UCSD-AML1 (cell line): ENCODE results near the gene LHX2.

Experiments used
- DNase-seq: peaks from one replicate; lab custom pipeline; 2025; ENCODE audit not compliant: unreplicated experiment; lab: John Stamatoyannopoulos, UW

LHX2 gene

DNA sequence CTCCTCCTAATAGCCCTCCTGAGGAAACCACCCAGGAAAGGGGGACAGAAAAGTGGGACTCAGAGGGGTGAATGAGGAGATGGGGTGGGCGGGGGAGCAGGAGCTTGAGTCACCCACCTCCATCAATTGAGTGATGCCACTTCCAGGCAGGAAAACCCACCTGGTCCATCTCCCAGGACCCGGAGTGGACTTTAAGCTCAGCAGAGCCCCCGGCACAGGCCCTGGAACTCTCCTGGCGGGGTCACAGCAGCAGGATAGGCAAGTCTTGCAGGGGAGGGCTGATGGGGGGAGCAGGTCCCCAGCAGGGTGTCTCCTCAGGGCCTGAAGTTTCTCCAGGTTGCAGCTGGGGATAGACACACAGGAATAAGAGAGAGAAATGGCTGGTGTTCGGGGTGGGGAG, 40.8 kb downstream of the LHX2 start:
- no peak for DNase-seq

DNA sequence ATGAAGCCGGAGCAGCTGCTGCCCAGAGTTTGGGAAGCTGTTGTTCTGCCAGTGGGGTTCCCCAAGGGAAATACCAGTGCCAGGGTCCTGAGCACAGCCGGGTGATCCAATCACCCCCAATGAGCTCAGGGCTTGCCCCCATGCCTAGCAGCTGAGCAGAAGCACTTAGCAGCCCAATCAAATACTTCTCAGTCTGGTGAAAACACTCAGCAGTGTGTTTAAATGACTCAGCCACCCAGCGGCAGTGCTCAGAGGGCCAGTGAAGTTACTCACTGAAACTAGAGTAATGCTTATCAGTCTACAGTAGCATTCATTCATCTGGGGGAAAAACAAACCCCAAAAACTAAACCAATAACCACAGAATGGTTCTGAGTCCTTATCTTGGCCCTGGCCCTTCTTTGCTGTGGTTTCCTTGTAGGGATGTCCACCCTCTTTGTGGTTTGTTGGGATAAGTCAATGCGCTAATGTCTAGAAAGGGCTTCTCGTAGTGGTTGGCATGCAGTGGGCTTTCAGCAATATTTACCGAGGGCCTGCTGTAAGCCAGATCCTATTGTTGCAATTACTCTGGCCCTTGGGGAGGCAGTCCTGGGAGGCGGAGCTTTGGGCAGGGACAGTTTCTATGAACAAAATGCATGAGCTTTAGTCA, 43.1 kb downstream of the LHX2 start:
- peak; percentile 53 for DNase-seq

DNA sequence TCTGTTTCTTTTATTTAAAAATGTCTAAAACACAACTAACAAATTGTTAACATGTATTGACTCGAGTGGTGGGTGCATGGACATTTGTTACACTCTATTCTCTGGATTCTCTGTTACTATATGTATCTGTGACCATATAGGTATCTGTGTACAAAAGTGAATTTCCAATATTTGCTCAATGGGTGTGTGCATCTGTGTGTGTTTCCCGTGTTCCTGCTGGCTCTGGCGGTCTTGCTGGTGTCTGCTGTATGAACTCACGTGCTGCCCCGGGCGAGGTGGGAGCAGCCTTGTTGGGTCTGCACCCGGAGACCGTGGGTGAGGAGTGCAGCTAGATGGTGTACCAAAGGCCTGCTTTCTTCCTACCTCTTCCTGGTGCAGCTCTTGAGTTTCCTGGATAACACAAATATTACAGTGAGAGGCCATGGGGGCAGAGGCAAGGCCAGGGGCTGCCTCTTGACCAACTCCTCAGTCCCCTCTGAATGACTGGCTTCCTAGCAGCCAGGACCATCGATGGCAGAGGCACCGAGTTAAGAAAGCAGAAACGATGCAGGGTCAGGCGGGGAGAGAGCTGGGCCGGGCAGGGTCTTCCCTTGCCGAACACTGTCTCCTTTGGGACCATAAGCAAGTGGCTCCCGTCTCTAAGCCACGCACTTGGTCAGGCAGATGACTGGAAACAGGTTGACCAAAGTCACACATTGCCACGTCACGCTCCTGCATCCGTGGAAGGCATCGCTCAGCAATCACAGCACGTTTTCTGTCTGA, 49.5 kb downstream of the LHX2 start:
- DNase-seq = no peak

DNA sequence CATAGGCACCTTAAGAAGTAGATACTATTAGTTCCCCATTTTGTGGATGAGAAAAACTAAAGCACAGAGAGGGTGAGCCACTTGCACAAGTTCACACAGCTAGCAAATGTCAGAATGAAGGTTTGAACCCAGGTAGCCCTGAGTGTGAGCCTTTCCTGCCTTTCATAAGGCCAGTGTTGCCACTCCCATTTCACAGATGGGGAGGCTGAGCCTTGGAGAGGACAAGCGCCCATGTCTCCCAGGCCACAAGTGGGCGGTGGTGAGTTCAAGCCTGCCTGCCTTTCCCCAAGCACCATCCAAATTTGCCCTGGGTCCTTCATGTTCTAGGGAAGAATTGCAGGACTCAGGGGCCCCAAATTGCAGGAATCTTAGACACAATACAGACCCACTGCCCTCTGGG, 50.6 kb downstream of the LHX2 start:
- no peak for DNase-seq

DNA sequence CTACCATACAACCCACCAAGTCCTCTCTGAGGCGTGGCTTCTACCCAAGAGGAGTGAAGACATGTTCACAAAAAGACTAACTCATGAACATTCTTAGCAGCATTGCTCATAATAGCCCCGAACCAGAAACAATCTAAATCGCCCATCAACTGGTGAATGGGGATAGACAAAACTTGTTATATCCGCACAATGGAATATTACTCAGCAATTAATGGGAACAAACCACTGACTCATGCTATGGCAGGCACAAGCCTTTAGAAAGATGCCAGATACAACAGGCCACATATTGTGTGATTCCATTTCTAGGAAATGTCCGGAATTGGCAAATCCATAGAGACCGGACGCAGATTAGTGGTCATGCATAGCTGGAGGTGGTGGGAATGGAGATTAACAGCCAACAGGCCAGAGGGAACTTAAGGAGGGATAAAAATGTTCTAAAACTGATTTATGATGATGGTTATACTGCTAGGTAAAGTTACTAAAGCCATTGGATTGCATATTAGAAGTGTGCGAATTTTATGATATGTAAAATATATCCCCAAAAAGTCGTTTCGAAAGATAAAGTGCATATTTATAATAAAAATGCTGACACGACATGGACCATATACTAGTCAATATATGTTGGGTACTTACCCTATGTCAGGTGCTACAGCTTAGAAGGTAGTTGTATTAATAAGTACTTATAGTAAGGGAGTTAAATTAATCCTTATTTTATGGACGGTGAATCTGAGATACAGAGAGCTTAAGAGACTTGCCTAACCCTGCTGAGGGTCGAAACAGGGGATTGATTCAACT, 55.4 kb downstream of the LHX2 start:
- DNase-seq = no peak

DNA sequence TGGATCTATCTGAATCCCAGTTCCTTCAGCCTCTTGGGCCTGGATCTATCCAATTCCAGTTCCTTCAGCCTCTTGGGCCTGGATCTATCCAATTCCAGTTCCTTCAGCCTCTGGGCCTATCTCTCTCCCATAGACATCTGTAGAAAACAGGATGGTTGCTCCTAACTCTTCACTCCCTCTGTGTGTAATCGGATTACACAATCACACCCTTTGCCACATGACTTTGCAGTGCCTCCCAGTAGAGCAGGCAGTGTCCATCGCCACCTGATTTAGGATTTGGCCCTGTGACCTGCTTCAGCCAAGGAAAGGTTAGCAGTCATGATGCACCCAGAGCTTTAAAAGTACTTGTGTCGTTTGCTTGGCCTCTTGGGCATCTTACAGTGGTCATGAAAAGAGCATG, 56.7 kb downstream of the LHX2 start:
- no peak for DNase-seq

DNA sequence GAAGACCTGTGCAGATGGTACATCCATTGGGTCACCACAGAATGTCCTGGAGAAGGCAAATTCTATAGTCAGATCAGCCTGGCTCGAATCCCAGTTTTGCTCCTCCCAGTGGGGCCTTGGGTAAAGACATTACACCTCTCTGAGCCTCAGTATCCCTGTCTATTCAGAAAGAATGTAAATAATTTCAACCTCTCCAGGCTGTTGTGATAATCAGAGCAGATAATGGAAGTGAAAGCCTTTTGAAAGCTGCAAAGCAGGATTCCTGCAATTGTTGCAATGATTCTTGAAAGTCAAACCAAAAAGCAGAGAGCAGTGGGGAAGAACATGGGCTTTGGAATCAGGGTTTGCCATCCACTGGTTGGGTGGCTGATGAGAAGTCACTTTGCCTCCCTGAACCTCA, 63.2 kb downstream of the LHX2 start:
- DNase-seq = no peak

DNA sequence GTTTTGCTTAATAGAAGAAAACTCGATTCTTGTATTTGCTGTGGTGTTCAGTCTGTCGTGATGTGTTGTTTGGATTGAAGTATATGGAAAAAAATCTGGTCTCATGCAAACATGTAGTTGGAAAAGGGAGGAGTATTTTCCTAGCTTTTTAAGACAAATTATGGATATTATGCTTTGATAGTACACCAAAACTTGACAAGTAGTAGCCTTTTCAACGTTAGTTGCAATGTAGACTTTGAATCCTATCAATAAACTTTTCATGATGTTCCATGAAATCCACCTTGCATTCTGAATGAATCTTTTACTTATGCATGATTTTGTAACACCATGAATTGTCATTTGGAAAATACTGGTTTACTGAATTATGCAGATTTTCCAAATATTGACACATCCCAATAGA, 64.2 kb downstream of the LHX2 start:
- no peak for DNase-seq

DNA sequence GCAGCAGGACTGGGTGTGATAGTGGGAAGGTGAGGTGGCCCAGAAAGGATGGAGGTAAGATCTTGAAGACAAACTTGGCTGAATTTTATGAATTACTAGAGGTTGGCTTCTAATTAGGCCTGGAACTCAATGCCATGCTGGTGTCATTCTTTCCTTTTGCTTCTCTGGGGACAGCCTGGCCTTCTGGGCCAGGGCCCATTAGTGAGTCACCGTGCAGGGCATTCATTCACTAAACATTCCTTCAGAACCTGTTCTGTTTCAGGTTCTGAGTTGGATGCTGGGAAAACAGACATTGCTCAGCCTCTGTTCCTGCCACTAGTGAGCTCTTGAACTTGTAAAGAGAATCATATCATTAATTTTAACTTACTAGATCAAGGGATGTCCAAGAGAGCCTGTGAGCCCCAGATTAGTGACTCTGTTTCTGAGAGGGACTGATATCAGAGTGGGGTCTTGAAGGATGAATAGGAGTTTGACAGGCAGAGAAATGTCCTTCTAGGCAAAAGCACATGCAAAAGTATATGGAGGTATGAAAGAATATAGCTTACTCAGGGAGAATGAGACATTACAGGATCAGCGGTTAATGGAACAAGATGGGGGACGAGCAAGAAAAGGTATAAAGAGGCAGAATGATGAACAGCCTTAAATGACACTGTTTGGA, 66.5 kb downstream of the LHX2 start:
- no peak for DNase-seq

DNA sequence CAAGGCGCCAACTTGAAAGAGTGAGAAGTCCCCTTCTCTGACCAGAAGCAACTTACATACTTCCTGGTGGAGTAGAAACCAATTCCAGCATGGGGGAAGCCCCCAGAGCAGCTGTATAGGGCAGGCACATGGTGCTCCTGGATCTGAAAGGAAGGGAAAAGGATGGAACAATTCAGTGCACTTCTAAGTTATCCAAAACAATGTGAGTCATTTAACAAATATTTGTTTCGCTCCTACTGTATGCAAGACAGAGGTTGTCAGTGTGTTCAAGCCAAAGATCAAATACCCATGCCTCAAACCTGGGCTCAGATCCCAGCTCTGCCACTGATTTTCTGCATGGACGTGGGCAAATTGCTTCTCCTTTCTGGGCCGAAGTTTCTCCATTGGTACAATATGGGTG, 67.1 kb downstream of the LHX2 start:
- DNase-seq = no peak

DNA sequence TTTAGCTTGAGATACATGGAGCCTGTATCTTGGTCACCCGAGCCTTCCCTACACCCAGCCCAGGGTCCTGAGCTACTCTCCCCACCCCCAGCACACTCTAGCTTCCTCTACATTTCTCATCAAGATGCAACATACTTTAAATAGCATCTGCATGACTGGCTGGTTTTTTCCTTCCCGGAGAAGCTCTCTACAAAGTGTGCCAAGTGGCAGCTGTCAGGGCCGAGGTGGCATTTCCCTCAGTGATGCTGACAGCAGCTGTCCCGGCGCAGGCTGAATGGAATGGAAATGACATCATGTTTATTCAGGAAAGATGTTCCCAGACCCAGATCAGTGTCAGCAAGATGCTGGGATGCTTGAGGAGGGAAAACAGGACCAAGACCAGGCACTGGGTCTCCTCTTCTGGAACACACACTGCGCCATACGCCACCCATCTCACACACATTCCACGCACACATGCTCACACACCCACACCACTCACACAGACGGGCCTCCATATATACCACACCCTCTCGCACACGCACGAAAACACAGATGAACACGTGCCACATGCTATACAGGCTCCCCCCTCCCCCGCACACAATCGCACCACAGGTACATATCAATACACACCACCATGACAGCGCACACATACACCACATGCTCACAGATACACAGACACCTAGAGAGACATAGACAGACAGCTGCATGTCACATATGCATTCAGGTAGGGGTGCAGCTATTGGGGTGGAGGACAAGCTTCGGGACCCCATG, 67.8 kb downstream of the LHX2 start:
- no peak for DNase-seq

DNA sequence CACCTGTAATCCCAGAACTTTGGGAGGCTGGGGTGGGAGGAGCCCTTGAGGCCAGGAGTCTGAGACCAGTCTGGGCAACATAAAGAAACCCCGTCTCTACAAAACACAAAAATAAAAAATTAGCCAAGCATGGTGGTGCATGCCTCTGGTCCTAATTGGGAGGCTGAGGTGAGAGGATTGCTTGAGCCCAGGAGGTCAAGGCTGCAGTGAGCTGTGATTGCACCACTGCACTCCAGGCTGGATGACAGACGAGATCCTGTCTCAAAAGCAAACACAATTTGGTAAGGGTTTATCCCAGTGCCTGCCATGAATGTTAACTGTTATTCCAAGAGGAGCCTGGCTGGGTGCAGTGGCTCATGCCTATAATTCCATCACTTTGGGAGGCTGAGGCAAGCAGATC, 71.1 kb downstream of the LHX2 start:
- DNase-seq = no peak
